ENCODE results near the gene SIRT4. TPM values are rescaled to one million over a fixed set of nuclear protein-coding genes. Genes with fewer than 3 reads are reported as not detected.
"Not testable (repeated sequence)": the region's sequence is repeated elsewhere in the genome, so short reads cannot be mapped to it uniquely, and the experiment has no call there.

Gene SIRT4
- total RNA-seq = 1.0 and 1.7 TPM in 2 replicates

- H3K4me1 Mint-ChIP-seq (ENCODE audit: low read depth) = peaks cover 6% of the 10 kb centered on the region
- peak within 1 kb of the TSS; percentile 96 for H3K4me3 Mint-ChIP-seq
- intact Hi-C loops (cut with micrococcal nuclease) = loop anchor here (1.0 to 2.0 kb wide), 5 partner anchors 9 to 715 kb away; partner anchors contain the start of genes C12orf43, COQ5 and RNU4-1
- H3K27ac Mint-ChIP-seq = peak within 1 kb of the TSS; percentile 86
- DNase-seq (ENCODE audit: low spot score) = peak; percentile 85
- no peaks in the 10 kb centered on the region for H3K9me3 Mint-ChIP-seq
- peaks cover 5% of the 10 kb centered on the region for H3K27me3 Mint-ChIP-seq (ENCODE audit: insufficient read depth)
- no peaks in the 10 kb centered on the region for H3K36me3 Mint-ChIP-seq (ENCODE audit: low read depth)
Measured at GRCh38 chr12:120301962-120302815, at the start of gene SIRT4. Gene SIRT4 (plus strand): TSS chr12:120302321. CDS start chr12:120303562, 1,241 bp downstream.

GRCh38 chr12:120253313-120253712, 48.8 kb upstream of the SIRT4 start:
- intact Hi-C loops (cut with micrococcal nuclease) = loop anchor here (5.0 kb wide), 1 partner anchor 136 kb away; the partner anchor contains the start of gene RAB35
- H3K9me3 Mint-ChIP-seq; H3K27me3 Mint-ChIP-seq (ENCODE audit: insufficient read depth): not testable (repeated sequence)
- H3K27ac Mint-ChIP-seq = peak overlapping the region; percentile 79
- H3K36me3 Mint-ChIP-seq (ENCODE audit: low read depth) = peaks cover 28% of the 10 kb centered on the region
- H3K4me1 Mint-ChIP-seq (ENCODE audit: low read depth) = peaks cover 89% of the 10 kb centered on the region
- peak overlapping the region; percentile 69 for H3K4me3 Mint-ChIP-seq
- DNase-seq (ENCODE audit: low spot score) = peak; percentile 46

- DNase-seq (ENCODE audit: low spot score) = no peak
- H3K36me3 Mint-ChIP-seq (ENCODE audit: low read depth) = peaks cover 23% of the 10 kb centered on the region
- H3K27me3 Mint-ChIP-seq (ENCODE audit: insufficient read depth) = no peaks in the 10 kb centered on the region
- peak overlapping the region; percentile 79 for H3K27ac Mint-ChIP-seq
- peak overlapping the region; percentile 19 for H3K4me3 Mint-ChIP-seq
- H3K4me1 Mint-ChIP-seq (ENCODE audit: low read depth) = peaks cover 87% of the 10 kb centered on the region
- intact Hi-C loops (cut with micrococcal nuclease) = loop anchor here (5.0 kb wide), 1 partner anchor 138 kb away; the partner anchor contains the start of gene RAB35
- H3K9me3 Mint-ChIP-seq = no peaks in the 10 kb centered on the region
Measured at GRCh38 chr12:120254809-120255208, 47.3 kb upstream of the SIRT4 start.

- intact Hi-C loops (cut with micrococcal nuclease) = no loop called here
- H3K27me3 Mint-ChIP-seq (ENCODE audit: insufficient read depth) = no peaks in the 10 kb centered on the region
- no peak for DNase-seq (ENCODE audit: low spot score)
- H3K36me3 Mint-ChIP-seq (ENCODE audit: low read depth) = peaks cover 16% of the 10 kb centered on the region
- H3K4me3 Mint-ChIP-seq = no peak overlapping the region
- peak overlapping the region; percentile 22 for H3K27ac Mint-ChIP-seq
- no peaks in the 10 kb centered on the region for H3K9me3 Mint-ChIP-seq
- peaks cover 92% of the 10 kb centered on the region for H3K4me1 Mint-ChIP-seq (ENCODE audit: low read depth)
Measured at GRCh38 chr12:120257041-120257821, 44.9 kb upstream of the SIRT4 start.

GRCh38 chr12:120258323-120258896, 43.7 kb upstream of the SIRT4 start:
- Mint-ChIP-seq H3K27ac (peak overlapping the region; percentile 53), H3K27me3 (ENCODE audit: insufficient read depth) (no peaks in the 10 kb centered on the region), H3K36me3 (ENCODE audit: low read depth) (peaks cover 21% of the 10 kb centered on the region), H3K4me1 (ENCODE audit: low read depth) (peaks cover 92% of the 10 kb centered on the region), H3K9me3 (no peaks in the 10 kb centered on the region), H3K4me3 (peak overlapping the region; percentile 16)
- intact Hi-C loops (cut with micrococcal nuclease) = no loop called here
- DNase-seq (ENCODE audit: low spot score) = no peak

GRCh38 chr12:120259418-120260202, 42.5 kb upstream of the SIRT4 start:
- Mint-ChIP-seq H3K36me3 (ENCODE audit: low read depth) (peaks cover 18% of the 10 kb centered on the region), H3K9me3 (no peaks in the 10 kb centered on the region), H3K4me3 (no peak overlapping the region), H3K4me1 (ENCODE audit: low read depth) (peaks cover 93% of the 10 kb centered on the region), H3K27me3 (ENCODE audit: insufficient read depth) (no peaks in the 10 kb centered on the region), H3K27ac (no peak overlapping the region)
- no peak for DNase-seq (ENCODE audit: low spot score)
- intact Hi-C loops (cut with micrococcal nuclease) = no loop called here

- H3K27ac Mint-ChIP-seq = no peak overlapping the region
- peak overlapping the region; percentile 53 for H3K4me3 Mint-ChIP-seq
- DNase-seq (ENCODE audit: low spot score) = no peak
- no peaks in the 10 kb centered on the region for H3K27me3 Mint-ChIP-seq (ENCODE audit: insufficient read depth)
- H3K9me3 Mint-ChIP-seq = no peaks in the 10 kb centered on the region
- H3K36me3 Mint-ChIP-seq (ENCODE audit: low read depth) = peaks cover 12% of the 10 kb centered on the region
- H3K4me1 Mint-ChIP-seq (ENCODE audit: low read depth) = peaks cover 90% of the 10 kb centered on the region
- intact Hi-C loops (cut with micrococcal nuclease) = no loop called here
Measured at GRCh38 chr12:120260607-120261006, 41.5 kb upstream of the SIRT4 start.

- Mint-ChIP-seq H3K27ac (peak overlapping the region; percentile 59), H3K36me3 (ENCODE audit: low read depth) (peaks cover 9% of the 10 kb centered on the region), H3K4me3 (peak overlapping the region; percentile 97), H3K27me3 (ENCODE audit: insufficient read depth) (no peaks in the 10 kb centered on the region), H3K9me3 (no peaks in the 10 kb centered on the region), H3K4me1 (ENCODE audit: low read depth) (peaks cover 83% of the 10 kb centered on the region)
- intact Hi-C loops (cut with micrococcal nuclease) = no loop called here
- no peak for DNase-seq (ENCODE audit: low spot score)
Measured at GRCh38 chr12:120261951-120262851, 39.9 kb upstream of the SIRT4 start.

- Mint-ChIP-seq H3K9me3 (no peaks in the 10 kb centered on the region), H3K27ac (peak overlapping the region; percentile 59), H3K36me3 (ENCODE audit: low read depth) (peaks cover 8% of the 10 kb centered on the region), H3K4me3 (peak overlapping the region; percentile 97), H3K27me3 (ENCODE audit: insufficient read depth) (no peaks in the 10 kb centered on the region), H3K4me1 (ENCODE audit: low read depth) (peaks cover 74% of the 10 kb centered on the region)
- intact Hi-C loops (cut with micrococcal nuclease) = no loop called here
- no peak for DNase-seq (ENCODE audit: low spot score)
Measured at GRCh38 chr12:120262852-120263747, 39.0 kb upstream of the SIRT4 start.

GRCh38 chr12:120263748-120264085, 38.4 kb upstream of the SIRT4 start:
- intact Hi-C loops (cut with micrococcal nuclease) = loop anchor here (1.0 kb wide), 1 partner anchor 11 kb away; no protein-coding TSS in a partner anchor
- no peaks in the 10 kb centered on the region for H3K9me3 Mint-ChIP-seq
- peaks cover 8% of the 10 kb centered on the region for H3K36me3 Mint-ChIP-seq (ENCODE audit: low read depth)
- DNase-seq (ENCODE audit: low spot score) = no peak
- H3K4me1 Mint-ChIP-seq (ENCODE audit: low read depth) = peaks cover 68% of the 10 kb centered on the region
- peak overlapping the region; percentile 88 for H3K27ac Mint-ChIP-seq
- H3K4me3 Mint-ChIP-seq = peak overlapping the region; percentile 97
- no peaks in the 10 kb centered on the region for H3K27me3 Mint-ChIP-seq (ENCODE audit: insufficient read depth)
